IMR-90 (cell line): ENCODE measurements around the gene SORCS1. TPM values are rescaled to one million over a fixed set of nuclear protein-coding genes. Genes with fewer than 3 reads are reported as not detected.

Experiments
- ATAC-seq: fragments of 200-7000 bp; cut with Tn5 transposase; 2 replicates; pipeline ENCODE4 v1.9.1; 2020; ENCODE audit warnings: low read depth, mild to moderate bottlenecking, moderate library complexity
- BruUV-seq: library from RNA; stranded (reverse); fragments of 400-500 nt; replicated peaks from 2 replicates; lab custom pipeline; 2021; lab: Mats Ljungman, UMichigan
- CTCF ChIA-PET: fragments of 300-600 bp; formaldehyde crosslinking; extraction: SDS; loops from one replicate; lab custom pipeline; 2021; ENCODE audit warnings: antibody characterized with exemption; lab: Yijun Ruan, JAX
- POLR2A ChIA-PET: fragments of 300-600 bp; sonication (Branson Sonifier 250); formaldehyde crosslinking; loops from one replicate; lab custom pipeline; 2022; ENCODE audit warnings: antibody characterized with exemption; ENCODE audit not compliant: unreplicated experiment; lab: Charles Lee
- DNase-seq: peaks from one replicate; pipeline ENCODE4 v3.0.0; 2013
- H2AFZ ChIP-seq: replicated peaks from 2 replicates; pipeline ENCODE3; 2013; ENCODE audit warnings: low read length, mild to moderate bottlenecking; ENCODE audit not compliant: poor library complexity
- H2AK5ac ChIP-seq: 2 replicates; pipeline ENCODE4 v1.6.1; 2013; ENCODE audit warnings: low read depth, low read length, inconsistent platforms
- H2AK9ac ChIP-seq: replicated peaks from 2 replicates; pipeline ENCODE3; 2013; ENCODE audit warnings: mild to moderate bottlenecking, low read depth, low read length, moderate library complexity; ENCODE audit not compliant: poor library complexity
- H2BK120ac ChIP-seq: 2 replicates; pipeline ENCODE4 v1.6.1; 2013; ENCODE audit warnings: low read depth, low read length, inconsistent platforms
- H2BK15ac ChIP-seq: 3 replicates; pipeline ENCODE4 v1.6.1; 2013; ENCODE audit warnings: low read depth, low read length, inconsistent platforms
- H2BK20ac ChIP-seq: 2 replicates; pipeline ENCODE4 v1.6.1; 2013; ENCODE audit warnings: low read depth, mild to moderate bottlenecking, inconsistent platforms, low read length, moderate library complexity
- H2BK5ac ChIP-seq: 2 replicates; pipeline ENCODE4 v1.6.1; 2013; ENCODE audit warnings: mild to moderate bottlenecking, low read depth, low read length, inconsistent platforms; ENCODE audit not compliant: poor library complexity, severe bottlenecking
- H3K14ac ChIP-seq: replicated peaks from 2 replicates; pipeline ENCODE4 v1.6.1; 2013; ENCODE audit warnings: low read depth, low read length, inconsistent platforms
- H3K18ac ChIP-seq: 2 replicates; pipeline ENCODE4 v1.6.1; 2013; ENCODE audit warnings: low read depth, low read length, control low read depth
- H3K23ac ChIP-seq: 2 replicates; pipeline ENCODE4 v1.6.1; 2013; ENCODE audit warnings: low read depth, low read length, inconsistent platforms
- H3K27ac ChIP-seq: 2 replicates; pipeline ENCODE4 v1.5.1; 2013; ENCODE audit warnings: mild to moderate bottlenecking, control low read depth, low read length; ENCODE audit not compliant: insufficient read depth
- H3K27me3 ChIP-seq: 2 replicates; pipeline ENCODE4 v1.6.1; 2013; ENCODE audit warnings: low read length; ENCODE audit not compliant: control insufficient read depth, insufficient read depth
- H3K36me3 ChIP-seq: 2 replicates; pipeline ENCODE4 v1.6.1; 2013; ENCODE audit warnings: low read length, mixed read lengths; ENCODE audit not compliant: control insufficient read depth, insufficient read depth
- H3K4ac ChIP-seq: 2 replicates; pipeline ENCODE4 v1.6.1; 2013; ENCODE audit warnings: low read depth, low read length, inconsistent platforms
- H3K4me1 ChIP-seq: 2 replicates; pipeline ENCODE4 v1.6.1; 2013; ENCODE audit warnings: low read length, mixed read lengths; ENCODE audit not compliant: control insufficient read depth, insufficient read depth
- H3K4me2 ChIP-seq: 2 replicates; pipeline ENCODE4 v1.6.1; 2013; ENCODE audit warnings: low read depth, mild to moderate bottlenecking, control low read depth, low read length, moderate library complexity
- H3K4me3 ChIP-seq: 2 replicates; pipeline ENCODE4 v1.5.1; 2013; ENCODE audit warnings: low read depth, mild to moderate bottlenecking, control low read depth, low read length, moderate library complexity; ENCODE audit not compliant: insufficient read depth
- H3K56ac ChIP-seq: 2 replicates; pipeline ENCODE4 v1.6.1; 2013; ENCODE audit warnings: low read length, inconsistent platforms; ENCODE audit not compliant: insufficient read depth; ENCODE audit errors: extremely low read depth
- H3K79me1 ChIP-seq, 2 experiments: 2 replicates each; pipeline ENCODE4 v1.6.1; 2013; ENCODE audit warnings: low read length in 2 of 2, inconsistent platforms in 1 of 2, low read depth in 1 of 2
- H3K9ac ChIP-seq: 2 replicates; pipeline ENCODE4 v1.6.1; 2013; ENCODE audit warnings: low read depth, low read length, control low read depth
- H3K9me1 ChIP-seq: 2 replicates; pipeline ENCODE4 v1.6.1; 2013; ENCODE audit warnings: low read length, inconsistent platforms; ENCODE audit not compliant: insufficient read depth
- H3K9me3 ChIP-seq: 2 replicates; pipeline ENCODE4 v1.6.1; 2013; ENCODE audit warnings: low read length; ENCODE audit not compliant: control insufficient read depth, insufficient read depth
- H4K20me1 ChIP-seq: 2 replicates; pipeline ENCODE4 v1.6.1; 2013; ENCODE audit warnings: low read length, inconsistent platforms; ENCODE audit not compliant: insufficient read depth
- H4K5ac ChIP-seq: 2 replicates; pipeline ENCODE4 v1.6.1; 2013; ENCODE audit warnings: mild to moderate bottlenecking, low read depth, low read length, control low read depth
- H4K8ac ChIP-seq, 2 experiments: 2 replicates each; pipeline ENCODE4 v1.6.1; 2013; ENCODE audit warnings: low read depth in 2 of 2, low read length in 2 of 2, control low read depth in 1 of 2, inconsistent platforms in 1 of 2
- H4K91ac ChIP-seq: 2 replicates; pipeline ENCODE4 v1.6.1; 2013; ENCODE audit warnings: low read depth, low read length, inconsistent platforms; ENCODE audit not compliant: insufficient read depth
- BHLHE40 ChIP-seq: fragments of 150-350 bp; IDR thresholded peaks from 2 replicates; pipeline ENCODE4 v1.6.1; 2016; ENCODE audit warnings: mild to moderate bottlenecking, low read depth, low read length
- CEBPB ChIP-seq: IDR thresholded peaks from 2 replicates; pipeline ENCODE4 v1.6.1; 2012; ENCODE audit warnings: low read depth, low read length, improper control_type of control experiment
- CHD1 ChIP-seq: IDR thresholded peaks from 2 replicates; pipeline ENCODE4 v1.6.1; 2012; ENCODE audit warnings: low read depth, low read length, improper control_type of control experiment
- FOS ChIP-seq: fragments of 150-350 bp; IDR thresholded peaks from 2 replicates; pipeline ENCODE4 v1.6.1; 2016; ENCODE audit warnings: low read depth, low read length
- MAFK ChIP-seq: IDR thresholded peaks from 2 replicates; pipeline ENCODE4 v1.6.1; 2012; ENCODE audit warnings: low read depth, low read length, improper control_type of control experiment
- MAZ ChIP-seq: IDR thresholded peaks from 2 replicates; pipeline ENCODE4 v1.6.1; 2012; ENCODE audit warnings: low read depth, mild to moderate bottlenecking, low read length, improper control_type of control experiment, moderate library complexity, borderline replicate concordance
- MXI1 ChIP-seq: IDR thresholded peaks from 2 replicates; pipeline ENCODE4 v1.6.1; 2012; ENCODE audit warnings: low read depth, mild to moderate bottlenecking, low read length, moderate library complexity, borderline replicate concordance
- NFE2L2 ChIP-seq: fragments of 150-350 bp; IDR thresholded peaks from 2 replicates; pipeline ENCODE4 v1.6.1; 2016; ENCODE audit warnings: low read depth, mild to moderate bottlenecking, low read length
- POLR2A ChIP-seq: IDR thresholded peaks from 2 replicates; pipeline ENCODE4 v1.6.1; 2012; ENCODE audit warnings: mild to moderate bottlenecking, low read depth, low read length
- RAD21 ChIP-seq: IDR thresholded peaks from 2 replicates; pipeline ENCODE4 v1.6.1; 2012; ENCODE audit warnings: low read length, improper control_type of control experiment
- RCOR1 ChIP-seq: IDR thresholded peaks from 2 replicates; pipeline ENCODE4 v1.6.1; 2012; ENCODE audit warnings: mild to moderate bottlenecking, low read length, improper control_type of control experiment; ENCODE audit not compliant: insufficient replicate concordance
- RFX5 ChIP-seq: IDR thresholded peaks from 2 replicates; pipeline ENCODE4 v1.8.0; 2012; ENCODE audit warnings: low read depth, mild to moderate bottlenecking, low read length, moderate library complexity
- SMC3 ChIP-seq: fragments of 150-350 bp; IDR thresholded peaks from 2 replicates; pipeline ENCODE4 v1.6.1; 2016; ENCODE audit warnings: low read depth, mild to moderate bottlenecking, antibody characterized with exemption, low read length, moderate library complexity
- WGBS, 2 experiments: methylation state at CpG; one replicate each; pipeline versions ENCODE4 v1.1.5 to v1.1.7; 2013; ENCODE audit warnings: missing lambda C conversion rate in 2 of 2; ENCODE audit not compliant: insufficient read length in 1 of 2; ENCODE audit errors: extremely low coverage in 2 of 2; 5-methylcytosine and 5-hydroxymethylcytosine counted together
- dilution Hi-C: fragments of 300-500 bp; cut with HindIII; formaldehyde crosslinking; loops from one replicate; pipeline ENCODE4 v1.14.3; 2018; ENCODE audit warnings: low sequenced_read_pairs; ENCODE audit not compliant: unreplicated experiment
- in situ Hi-C: fragments of 300-500 bp; cut with MboI; formaldehyde crosslinking; loops from 3 replicates; pipeline ENCODE4 v1.14.3; 2019; ENCODE audit warnings: low sequenced_read_pairs, inconsistent platforms, mixed read lengths
- intact Hi-C: fragments of 100-400 bp; cut with micrococcal nuclease; formaldehyde crosslinking; loops from 2 replicates; pipeline ENCODE4 v1.10.0; 2022
- polyA plus RNA-seq, 3 experiments: library from polyadenylated mRNA; depleted of rRNA; stranded (reverse); fragments of >200 nt; gene quantifications; 2 replicates each; pipeline ENCODE4 v1.2.3, GENCODE V29; 2012; ENCODE audit warnings: low replicate concordance in 1 of 3
- total RNA-seq: library from RNA; depleted of rRNA; stranded (reverse); fragments of >200 nt; gene quantifications from 2 replicates; pipeline ENCODE4 v1.2.3, GENCODE V29; 2012
- TF ChIP-seq, protein P1 (sequence below): conservative IDR thresholded peaks from 2 replicates; pipeline ENCODE4 v1.5.1; 2012; ENCODE audit warnings: mild to moderate bottlenecking, low read depth, low read length, improper control_type of control experiment
- TF ChIP-seq, protein P2 (sequence below): fragments of 150-350 bp; IDR thresholded peaks from 2 replicates; pipeline ENCODE4 v1.6.1; 2017; ENCODE audit warnings: mild to moderate bottlenecking, antibody characterized with exemption, low read length, low read depth
- TF ChIP-seq, protein P3 (sequence below): fragments of 150-350 bp; IDR thresholded peaks from 2 replicates; pipeline ENCODE4 v1.6.1; 2016; ENCODE audit warnings: low read depth, mild to moderate bottlenecking, low read length, moderate library complexity, borderline replicate concordance

Gene SORCS1
- total and polyA plus RNA-seq, 2 of the 4 experiments (the other 2 are of a cell fraction), result under 0.01 TPM; not detected in 1

DNA sequence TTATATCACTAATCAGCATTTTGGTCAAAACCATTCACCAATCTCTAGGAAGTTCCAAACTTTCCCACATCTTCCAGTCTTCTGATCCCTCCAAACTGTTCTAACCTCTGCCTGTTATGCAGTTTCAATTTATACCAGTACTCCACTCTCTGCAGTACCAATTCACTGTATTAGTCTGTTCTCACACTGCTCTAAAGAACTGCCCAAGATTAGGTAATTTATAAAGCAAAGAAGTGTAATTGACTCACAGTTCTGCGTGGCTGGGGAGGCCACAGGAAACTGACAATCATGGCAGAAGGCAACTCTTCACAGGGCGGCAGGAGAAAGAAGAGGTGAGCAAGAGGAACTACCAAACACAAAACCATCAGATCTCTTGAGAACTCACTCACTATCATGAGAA, 374.9 kb downstream of the SORCS1 start:
- Histone ChIP-seq H3K36me3 (no peaks in the 10 kb centered on the region), H4K91ac (no peak overlapping the region), H2AFZ (no peak overlapping the region), H3K9me1 (no peaks in the 10 kb centered on the region), H3K27ac (no peak overlapping the region), H4K5ac (no peak overlapping the region), H2BK5ac (no peak overlapping the region), H4K20me1 (no peaks in the 10 kb centered on the region), H3K9me3 (peaks cover 3% of the 10 kb centered on the region; the same call in 1 of the 2 replicates), H3K9ac (no peak overlapping the region), H2BK120ac (no peak overlapping the region), H3K4me1 (no peaks in the 10 kb centered on the region), H3K79me1 (no peaks in the 10 kb centered on the region), H3K14ac (no peak overlapping the region), H4K8ac (no peak overlapping the region), H2BK20ac (no peak overlapping the region), H2AK5ac (no peak overlapping the region), H3K27me3 (no peaks in the 10 kb centered on the region), H2BK15ac (no peak overlapping the region), H3K56ac (no peak overlapping the region), H3K23ac (no peak overlapping the region), H3K4me3 (no peak overlapping the region), H3K4ac (no peak overlapping the region), H3K18ac (no peak overlapping the region), H3K4me2 (no peak overlapping the region), H2AK9ac (no peak overlapping the region)
- DNase-seq (no peak), ATAC-seq (no peak)
- no TSS peak for BruUV-seq
- in situ Hi-C loops, result no loop called here
- ChIA-PET POLR2A (no interaction called here), CTCF (no interaction called here)
- dilution Hi-C loops, result no loop called here
- intact Hi-C loops, result no loop called here
- TF ChIP-seq MXI1 (no peak), POLR2A (no peak), RAD21 (no peak), MAZ (no peak), RFX5 (no peak), CHD1 (no peak), NFE2L2 (no peak), RCOR1 (no peak), CEBPB (no peak), SMC3 (no peak), MAFK (no peak), BHLHE40 (no peak), FOS (no peak)
- TF ChIP-seq, protein P1, sequence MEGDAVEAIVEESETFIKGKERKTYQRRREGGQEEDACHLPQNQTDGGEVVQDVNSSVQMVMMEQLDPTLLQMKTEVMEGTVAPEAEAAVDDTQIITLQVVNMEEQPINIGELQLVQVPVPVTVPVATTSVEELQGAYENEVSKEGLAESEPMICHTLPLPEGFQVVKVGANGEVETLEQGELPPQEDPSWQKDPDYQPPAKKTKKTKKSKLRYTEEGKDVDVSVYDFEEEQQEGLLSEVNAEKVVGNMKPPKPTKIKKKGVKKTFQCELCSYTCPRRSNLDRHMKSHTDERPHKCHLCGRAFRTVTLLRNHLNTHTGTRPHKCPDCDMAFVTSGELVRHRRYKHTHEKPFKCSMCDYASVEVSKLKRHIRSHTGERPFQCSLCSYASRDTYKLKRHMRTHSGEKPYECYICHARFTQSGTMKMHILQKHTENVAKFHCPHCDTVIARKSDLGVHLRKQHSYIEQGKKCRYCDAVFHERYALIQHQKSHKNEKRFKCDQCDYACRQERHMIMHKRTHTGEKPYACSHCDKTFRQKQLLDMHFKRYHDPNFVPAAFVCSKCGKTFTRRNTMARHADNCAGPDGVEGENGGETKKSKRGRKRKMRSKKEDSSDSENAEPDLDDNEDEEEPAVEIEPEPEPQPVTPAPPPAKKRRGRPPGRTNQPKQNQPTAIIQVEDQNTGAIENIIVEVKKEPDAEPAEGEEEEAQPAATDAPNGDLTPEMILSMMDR, result no peak
- TF ChIP-seq, protein P2, sequence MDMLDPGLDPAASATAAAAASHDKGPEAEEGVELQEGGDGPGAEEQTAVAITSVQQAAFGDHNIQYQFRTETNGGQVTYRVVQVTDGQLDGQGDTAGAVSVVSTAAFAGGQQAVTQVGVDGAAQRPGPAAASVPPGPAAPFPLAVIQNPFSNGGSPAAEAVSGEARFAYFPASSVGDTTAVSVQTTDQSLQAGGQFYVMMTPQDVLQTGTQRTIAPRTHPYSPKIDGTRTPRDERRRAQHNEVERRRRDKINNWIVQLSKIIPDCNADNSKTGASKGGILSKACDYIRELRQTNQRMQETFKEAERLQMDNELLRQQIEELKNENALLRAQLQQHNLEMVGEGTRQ, result no peak
- TF ChIP-seq, protein P3, sequence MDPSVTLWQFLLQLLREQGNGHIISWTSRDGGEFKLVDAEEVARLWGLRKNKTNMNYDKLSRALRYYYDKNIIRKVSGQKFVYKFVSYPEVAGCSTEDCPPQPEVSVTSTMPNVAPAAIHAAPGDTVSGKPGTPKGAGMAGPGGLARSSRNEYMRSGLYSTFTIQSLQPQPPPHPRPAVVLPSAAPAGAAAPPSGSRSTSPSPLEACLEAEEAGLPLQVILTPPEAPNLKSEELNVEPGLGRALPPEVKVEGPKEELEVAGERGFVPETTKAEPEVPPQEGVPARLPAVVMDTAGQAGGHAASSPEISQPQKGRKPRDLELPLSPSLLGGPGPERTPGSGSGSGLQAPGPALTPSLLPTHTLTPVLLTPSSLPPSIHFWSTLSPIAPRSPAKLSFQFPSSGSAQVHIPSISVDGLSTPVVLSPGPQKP, result no peak
- WGBS, 2 experiments, result no CpG with 5 or more reads among the region's 2 CpGs
